ENCODE measurements around the gene NPAS3. TPM values are rescaled to one million over a fixed set of nuclear protein-coding genes. Genes with fewer than 3 reads are reported as not detected.

The NPAS3 gene
- polyA plus RNA-seq, 2 of the 4 experiments (the other 2 are of a cell fraction), result not detected

DNA sequence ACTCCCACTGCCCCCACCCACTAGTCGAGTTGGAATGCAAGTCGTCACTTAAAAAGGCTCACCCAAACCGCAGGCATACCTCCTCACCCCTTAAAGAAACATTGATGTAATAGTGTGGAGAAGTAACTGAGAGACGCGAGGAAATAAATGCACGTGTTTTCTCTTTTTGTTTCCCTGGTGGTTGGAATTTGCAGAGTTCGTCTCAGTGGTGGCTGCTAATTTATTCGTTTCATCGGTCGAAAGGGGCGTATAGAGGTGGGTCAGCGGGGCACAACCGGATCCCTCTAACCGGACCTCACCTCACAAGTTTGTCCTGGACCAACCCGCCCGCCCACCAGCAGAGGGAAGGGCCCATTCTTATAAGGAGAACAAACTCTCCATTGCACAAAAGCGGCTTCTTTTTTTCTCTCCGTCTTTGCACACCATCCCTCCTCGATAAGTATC, 5.0 kb upstream of the NPAS3 start:
- Histone ChIP-seq H3K27ac (no peak overlapping the region), H3K4me3 (peak overlapping the region; percentile 31; the same call in 1 of the 3 replicates), H3K4me1 (peaks cover 4% of the 10 kb centered on the region; the same call in 1 of the 3 replicates), H3K4me2 (peak overlapping the region; percentile 80), H3K9me3 (no peaks in the 10 kb centered on the region)
- no peak for TF ChIP-seq PHF8 (IDR thresholded peaks at IDR 0.05; ENCODE audit: borderline replicate concordance, low read depth)
- TF ChIP-seq HOXA7 (CRISPR knock-in tag; IDR thresholded peaks at IDR 0.05), result no peak
- ChIA-PET CTCF (no interaction called here), POLR2A (no interaction called here)
- FAIRE-seq (no peak), ATAC-seq (peak; percentile 11 to 62; a peak in 3 of 6 replicates), DNase-seq (ENCODE audit: low read depth in 1 of 2, low spot score in 1 of 2) (no peak)
- WGBS (ENCODE audit: missing lambda C conversion rate), result 2% methylated on average over 19 of the region's 19 CpGs

DNA sequence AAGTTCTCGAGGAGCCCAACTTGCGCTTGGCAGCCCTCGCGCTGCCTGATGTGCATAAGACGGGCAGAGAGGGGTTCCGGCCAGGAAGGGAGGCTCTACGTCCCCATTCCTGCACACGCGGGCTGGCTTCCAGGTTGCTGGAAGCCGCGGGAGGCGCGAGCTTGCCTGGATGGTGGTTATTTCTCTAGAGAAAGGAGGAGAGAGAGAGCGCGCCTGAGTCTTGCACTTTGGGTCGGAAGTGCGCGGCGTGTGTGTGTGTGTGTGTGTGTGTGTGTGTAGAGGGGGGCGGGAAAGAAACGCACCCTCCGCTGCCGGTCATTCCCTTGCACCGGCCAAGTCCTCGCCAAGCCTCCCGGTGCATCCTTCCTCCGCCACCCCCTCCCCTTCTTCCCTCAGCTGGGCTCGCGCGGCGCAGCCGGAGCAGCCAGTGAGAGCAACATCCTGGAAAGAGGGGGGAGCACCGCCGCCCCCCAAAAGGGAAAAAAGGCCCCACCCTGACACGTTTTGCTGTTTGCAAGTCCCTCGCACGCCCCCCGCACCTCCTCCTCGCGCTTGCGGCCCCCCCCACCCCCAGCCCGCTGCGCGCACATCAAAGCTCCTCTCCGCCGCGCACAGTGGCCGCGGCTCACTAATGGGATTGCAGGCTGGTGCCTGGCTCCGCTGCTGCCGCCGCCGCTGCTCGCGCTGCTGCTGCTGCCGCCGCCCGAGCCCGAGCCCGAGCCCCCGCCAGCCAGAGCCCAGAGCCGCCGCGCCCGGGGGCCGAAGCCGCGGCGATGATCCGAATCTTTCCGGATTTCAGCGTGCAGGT, 4.4 kb upstream of the NPAS3 start:
- FAIRE-seq (no peak), DNase-seq (ENCODE audit: low read depth in 1 of 2, low spot score in 1 of 2) (no peak), ATAC-seq (peak; percentile 39 to 57; a peak in 5 of 6 replicates)
- no peak for TF ChIP-seq ZNF302 (CRISPR knock-in tag; IDR thresholded peaks at IDR 0.05)
- no peak for TF ChIP-seq MAFK (IDR thresholded peaks at IDR 0.05; ENCODE audit: partially characterized antibody)
- TF ChIP-seq JUNB (IDR thresholded peaks at IDR 0.05), result no peak
- TF ChIP-seq, protein P1, sequence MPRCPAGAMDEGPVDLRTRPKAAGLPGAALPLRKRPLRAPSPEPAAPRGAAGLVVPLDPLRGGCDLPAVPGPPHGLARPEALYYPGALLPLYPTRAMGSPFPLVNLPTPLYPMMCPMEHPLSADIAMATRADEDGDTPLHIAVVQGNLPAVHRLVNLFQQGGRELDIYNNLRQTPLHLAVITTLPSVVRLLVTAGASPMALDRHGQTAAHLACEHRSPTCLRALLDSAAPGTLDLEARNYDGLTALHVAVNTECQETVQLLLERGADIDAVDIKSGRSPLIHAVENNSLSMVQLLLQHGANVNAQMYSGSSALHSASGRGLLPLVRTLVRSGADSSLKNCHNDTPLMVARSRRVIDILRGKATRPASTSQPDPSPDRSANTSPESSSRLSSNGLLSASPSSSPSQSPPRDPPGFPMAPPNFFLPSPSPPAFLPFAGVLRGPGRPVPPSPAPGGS (IDR thresholded peaks at IDR 0.05), result no peak
- no peak for TF ChIP-seq RARB (CRISPR knock-in tag; IDR thresholded peaks at IDR 0.05)
- TF ChIP-seq FOXS1 (CRISPR knock-in tag; IDR thresholded peaks at IDR 0.05), result no peak
- TF ChIP-seq, protein P2, sequence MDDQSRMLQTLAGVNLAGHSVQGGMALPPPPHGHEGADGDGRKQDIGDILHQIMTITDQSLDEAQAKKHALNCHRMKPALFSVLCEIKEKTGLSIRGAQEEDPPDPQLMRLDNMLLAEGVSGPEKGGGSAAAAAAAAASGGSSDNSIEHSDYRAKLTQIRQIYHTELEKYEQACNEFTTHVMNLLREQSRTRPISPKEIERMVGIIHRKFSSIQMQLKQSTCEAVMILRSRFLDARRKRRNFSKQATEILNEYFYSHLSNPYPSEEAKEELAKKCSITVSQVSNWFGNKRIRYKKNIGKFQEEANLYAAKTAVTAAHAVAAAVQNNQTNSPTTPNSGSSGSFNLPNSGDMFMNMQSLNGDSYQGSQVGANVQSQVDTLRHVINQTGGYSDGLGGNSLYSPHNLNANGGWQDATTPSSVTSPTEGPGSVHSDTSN (IDR thresholded peaks at IDR 0.05), result no peak
- no peak for TF ChIP-seq NFE2L2 (conservative IDR thresholded peaks at IDR 0.05; ENCODE audit: low read length)
- no peak for TF ChIP-seq NPAS2 (CRISPR knock-in tag; IDR thresholded peaks at IDR 0.05; ENCODE audit: borderline replicate concordance)
- TF ChIP-seq FOSB (CRISPR knock-in tag; IDR thresholded peaks at IDR 0.05), result no peak
- TF ChIP-seq JUN (IDR thresholded peaks at IDR 0.05), result no peak
- CTCF ChIA-PET, result no interaction called here
- Histone ChIP-seq H3K9me3 (no peaks in the 10 kb centered on the region), H3K4me2 (peak overlapping the region; percentile 80), H3K27ac (no peak overlapping the region), H3K4me1 (peaks cover 4% of the 10 kb centered on the region; the same call in 1 of the 3 replicates), H3K4me3 (peak overlapping the region; percentile 31; the same call in 2 of the 3 replicates)
- POLR2A ChIA-PET, result no interaction called here
- WGBS (ENCODE audit: missing lambda C conversion rate), result 7% methylated on average over 29 of the region's 72 CpGs

DNA sequence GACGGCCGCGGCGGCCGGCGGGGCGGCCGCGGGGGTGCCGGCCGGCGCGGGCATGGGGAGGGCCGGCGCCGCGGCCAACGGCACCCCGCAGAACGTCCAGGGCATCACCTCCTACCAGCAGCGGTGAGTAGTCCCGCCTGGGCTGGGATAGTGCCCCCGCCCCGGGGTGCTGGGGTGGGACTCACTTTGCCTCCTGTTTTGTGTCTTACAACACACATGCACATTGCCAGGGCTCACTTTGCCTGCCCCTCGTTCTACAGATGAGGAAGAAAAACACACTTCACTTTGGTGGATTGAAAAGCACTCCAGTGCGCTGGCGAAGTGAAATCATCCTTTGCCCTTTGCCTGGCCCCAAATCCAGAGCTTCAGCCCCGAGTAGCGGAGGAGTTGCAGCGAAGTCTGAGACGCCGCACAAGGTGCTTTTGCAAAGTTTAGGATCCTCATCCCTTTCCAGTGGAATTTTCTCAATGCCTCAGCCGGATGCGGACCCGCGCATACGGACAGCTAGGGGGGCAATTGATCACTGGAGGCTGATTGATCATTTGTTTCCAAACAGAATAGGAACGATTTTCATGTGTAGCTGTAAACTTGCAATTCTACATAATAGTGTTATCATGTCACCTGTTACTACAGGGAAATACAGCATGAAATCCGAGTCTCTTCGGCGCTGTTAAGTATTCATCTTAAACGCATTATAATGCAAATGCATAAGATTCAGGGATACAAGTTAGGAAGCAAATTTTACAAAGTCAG, 3.6 kb upstream of the NPAS3 start:
- no peak for DNase-seq (ENCODE audit: low read depth in 1 of 2, low spot score in 1 of 2)
- 48% methylated on average over 19 of the region's 42 CpGs for WGBS (ENCODE audit: missing lambda C conversion rate)
- CTCF ChIA-PET, result no interaction called here
- ATAC-seq, result no peak
- TF ChIP-seq NR3C1 (IDR thresholded peaks at IDR 0.05) (no peak), EHF (CRISPR knock-in tag; IDR thresholded peaks at IDR 0.05) (no peak), CHD4 (IDR thresholded peaks at IDR 0.05; ENCODE audit: borderline replicate concordance) (no peak), ZC3H11A (IDR thresholded peaks at IDR 0.05) (no peak)
- no peak for FAIRE-seq
- H3K4me2 ChIP-seq, result peak overlapping the region; percentile 80
- H3K4me1 ChIP-seq, result peaks cover 4% of the 10 kb centered on the region; the same call in 1 of the 3 replicates
- H3K27ac ChIP-seq, result no peak overlapping the region
- H3K4me3 ChIP-seq, result peak overlapping the region; percentile 31; the same call in 2 of the 3 replicates
- no peaks in the 10 kb centered on the region for H3K9me3 ChIP-seq
- POLR2A ChIA-PET, result no interaction called here

Data from A549 (cell line).